Measurements from ENCODE around the gene CTBP2.

GRCh38 chr10:125064681-125065492 lies 95.5 kb downstream of the CTBP2 start:
- TF ChIP-seq CTCF (IDR thresholded peaks at IDR 0.05) (no peak), POLR2A (IDR thresholded peaks at IDR 0.05) (no peak)

All from right lobe of liver (tissue), 4 donors.